K562 (cell line): ENCODE measurements around the gene KRAS. TPM values are rescaled to one million over a fixed set of nuclear protein-coding genes. Genes with fewer than 3 reads are reported as not detected.

Experiments
- BMI1 ChIP-seq: fragments of 150-350 bp; IDR thresholded peaks from 2 replicates; pipeline ENCODE4 v1.6.1; 2014; ENCODE audit warnings: low read length
- CBX2 ChIP-seq: fragments of 200-600 bp; sonication (generic); IDR thresholded peaks from one replicate; pipeline ENCODE4 v1.6.1; 2012; ENCODE audit warnings: mild to moderate bottlenecking, low read length, inconsistent platforms; ENCODE audit not compliant: insufficient read depth, poor library complexity, severe bottlenecking
- CHD4 ChIP-seq: fragments of 200-600 bp; sonication (generic); IDR thresholded peaks from 3 replicates; pipeline ENCODE4 v1.6.1; 2012; ENCODE audit warnings: low read depth, mild to moderate bottlenecking, mixed read lengths, low read length, inconsistent platforms; ENCODE audit not compliant: insufficient read depth, insufficient replicate concordance, poor library complexity, severe bottlenecking
- DIDO1 ChIP-seq: fragments of 450-650 bp; IDR thresholded peaks from 2 replicates; pipeline ENCODE4 v1.6.1; 2016; ENCODE audit warnings: low read depth, missing biosample characterization, missing genetic modification characterization
- FOXP1 ChIP-seq: sonication (generic); formaldehyde crosslinking; IDR thresholded peaks from 2 replicates; pipeline ENCODE4 v1.8.0; 2022; ENCODE audit warnings: mild to moderate bottlenecking, missing genetic modification reagents
- MIER1 ChIP-seq: fragments of 450-650 bp; IDR thresholded peaks from 2 replicates; pipeline ENCODE4 v1.6.1; 2016; ENCODE audit warnings: antibody characterized with exemption, mild to moderate bottlenecking, low read depth
- MTA1 ChIP-seq: fragments of 450-650 bp; IDR thresholded peaks from 2 replicates; pipeline ENCODE4 v1.6.1; 2017; ENCODE audit warnings: borderline replicate concordance
- MYC ChIP-seq, 2 experiments: fragments of 250-450 bp in 1 of 2; sonication (Bioruptor Pico) in 1 of 2; IDR thresholded peaks; 2 replicates each; pipeline versions ENCODE4 v1.5.1 to v1.6.1; 2012 to 2021; ENCODE audit warnings: low read depth in 2 of 2, borderline replicate concordance in 1 of 2, improper control_type of control experiment in 1 of 2, low read length in 1 of 2, mild to moderate bottlenecking in 1 of 2, moderate library complexity in 1 of 2
- NCOA4 ChIP-seq: fragments of 450-650 bp; IDR thresholded peaks from 2 replicates; pipeline ENCODE4 v1.6.1; 2018; ENCODE audit warnings: mild to moderate bottlenecking; ENCODE audit not compliant: partially characterized antibody
- PML ChIP-seq: IDR thresholded peaks from 2 replicates; pipeline ENCODE4 v1.6.1; 2012; ENCODE audit warnings: low read length, inconsistent platforms
- RBM14 ChIP-seq: fragments of 200-400 bp; formaldehyde crosslinking; IDR thresholded peaks from 2 replicates; pipeline ENCODE4 v1.6.1; 2018; ENCODE audit warnings: low read depth, mild to moderate bottlenecking, low read length, moderate library complexity, borderline replicate concordance; ENCODE audit not compliant: insufficient read depth
- ZNF780A ChIP-seq: fragments of 250-450 bp; sonication (Bioruptor Pico); IDR thresholded peaks from 2 replicates; pipeline ENCODE4 v1.5.0; 2021; ENCODE audit warnings: mild to moderate bottlenecking
- polyA plus RNA-seq, 8 experiments: library from polyadenylated mRNA; depleted of rRNA in 4 of 8; stranded (reverse) in 5 of 8; unstranded in 3 of 8; fragments of >200 nt; fragmentation: Nextera tagmentation in 2 of 8; fragmentation: Illumina TruSeq in 1 of 8; extraction: Ambion mirVana in 2 of 8; extraction: Trizol in 1 of 8; gene quantifications; 2 replicates each; pipeline versions ENCODE4 v1.2.1 to v1.2.3, GENCODE V29; 2011 to 2014; ENCODE audit warnings: inconsistent platforms in 1 of 8, missing spikeins in 1 of 8
- total RNA-seq, 7 experiments: library from RNA; depleted of rRNA in 6 of 7; stranded (reverse); fragments of >200 nt in 6 of 7; fragmentation: Illumina TruSeq in 2 of 7; extraction: Trizol in 2 of 7; gene quantifications; 2 replicates each; pipeline versions ENCODE4 v1.2.1 to v1.2.3, GENCODE V29; 2011 to 2021; ENCODE audit warnings: low replicate concordance in 1 of 7
- TF ChIP-seq, protein P1 (sequence below): fragments of 250-450 bp; sonication (Bioruptor Pico); IDR thresholded peaks from 2 replicates; pipeline ENCODE4 v1.5.0; 2022; ENCODE audit warnings: mild to moderate bottlenecking
- TF ChIP-seq, protein P2 (sequence below): fragments of 450-650 bp; IDR thresholded peaks from 2 replicates; pipeline ENCODE4 v1.6.1; 2016; ENCODE audit warnings: mild to moderate bottlenecking
- TF ChIP-seq, protein P3 (sequence below), 3 experiments: IDR thresholded peaks in 2 of 3; conservative IDR thresholded peaks in 1 of 3; 2 replicates each; pipeline ENCODE4 v1.5.1; 2011 to 2012; ENCODE audit warnings: low read length in 3 of 3, mild to moderate bottlenecking in 3 of 3, control low read depth in 2 of 3, improper control_type of control experiment in 1 of 3, inconsistent platforms in 1 of 3, low read depth in 1 of 3, mixed read lengths in 1 of 3, moderate library complexity in 1 of 3; ENCODE audit not compliant: insufficient read depth in 2 of 3
- TF ChIP-seq, protein P4 (sequence below): fragments of 250-450 bp; sonication (Bioruptor Pico); IDR thresholded peaks from 2 replicates; pipeline ENCODE4 v1.4.0; 2020

Gene KRAS
- total and polyA plus RNA-seq, 9 of the 15 experiments (the other 6 are each of a cell fraction or from before 2014, with no cell fraction given) = 7.2 to 21.2 (median 12.7) TPM

DNA sequence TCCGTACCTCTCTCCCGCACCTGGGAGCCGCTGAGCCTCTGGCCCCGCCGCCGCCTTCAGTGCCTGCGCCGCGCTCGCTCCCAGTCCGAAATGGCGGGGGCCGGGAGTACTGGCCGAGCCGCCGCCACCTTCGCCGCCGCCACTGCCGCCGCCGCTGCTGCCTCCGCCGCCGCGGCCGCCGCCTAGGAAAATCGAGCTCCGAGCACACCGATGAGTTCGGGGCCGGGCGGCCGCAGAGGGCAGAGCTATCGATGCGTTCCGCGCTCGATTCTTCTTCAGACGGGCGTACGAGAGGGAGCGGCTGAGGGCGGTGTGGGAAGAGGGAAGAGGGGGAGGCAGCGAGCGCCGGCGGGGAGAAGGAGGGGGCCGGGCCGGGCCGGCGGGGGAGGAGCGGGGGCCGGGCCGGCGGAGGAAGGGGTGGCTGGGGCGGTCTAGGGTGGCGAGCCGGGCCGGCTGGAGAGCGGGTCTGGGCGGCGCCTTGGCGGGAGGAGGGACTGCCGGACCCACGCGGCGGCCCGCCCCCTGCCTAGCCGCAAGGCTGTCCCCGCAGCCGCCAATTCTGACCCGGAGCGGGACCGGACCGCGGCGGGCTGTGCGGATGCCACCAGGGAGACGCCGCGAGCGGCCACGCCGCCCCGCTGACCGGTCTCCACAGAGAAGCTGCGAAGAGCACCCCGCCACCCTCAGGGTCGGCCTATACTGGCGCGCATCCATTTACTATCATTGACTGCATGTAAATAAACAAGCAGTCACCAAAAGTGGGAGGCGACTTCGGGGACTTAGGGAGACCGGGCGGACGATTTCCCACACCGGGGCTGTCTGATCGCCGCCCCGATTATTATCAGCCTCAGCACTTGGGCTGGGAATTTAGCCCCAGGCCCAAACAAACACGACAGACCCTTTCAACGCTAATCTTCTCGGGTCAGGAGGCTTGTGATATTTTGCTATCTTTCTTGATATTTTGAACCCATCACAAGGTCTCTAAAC is at the start of gene KRAS (continued):
- TF ChIP-seq CBX2 = no peak
- TF ChIP-seq BMI1 = no peak
- TF ChIP-seq MYC (IDR thresholded peaks at IDR 0.05; ENCODE audit: low read depth, low read length) = peak; percentile 36; the same call in 1 of the 2 replicates
- no peak for TF ChIP-seq MYC (CRISPR knock-in tag; IDR thresholded peaks at IDR 0.05; ENCODE audit: borderline replicate concordance, low read depth)
- TF ChIP-seq MIER1 = no peak
- no peak for TF ChIP-seq ZNF780A (CRISPR knock-in tag)
- TF ChIP-seq, protein P1, sequence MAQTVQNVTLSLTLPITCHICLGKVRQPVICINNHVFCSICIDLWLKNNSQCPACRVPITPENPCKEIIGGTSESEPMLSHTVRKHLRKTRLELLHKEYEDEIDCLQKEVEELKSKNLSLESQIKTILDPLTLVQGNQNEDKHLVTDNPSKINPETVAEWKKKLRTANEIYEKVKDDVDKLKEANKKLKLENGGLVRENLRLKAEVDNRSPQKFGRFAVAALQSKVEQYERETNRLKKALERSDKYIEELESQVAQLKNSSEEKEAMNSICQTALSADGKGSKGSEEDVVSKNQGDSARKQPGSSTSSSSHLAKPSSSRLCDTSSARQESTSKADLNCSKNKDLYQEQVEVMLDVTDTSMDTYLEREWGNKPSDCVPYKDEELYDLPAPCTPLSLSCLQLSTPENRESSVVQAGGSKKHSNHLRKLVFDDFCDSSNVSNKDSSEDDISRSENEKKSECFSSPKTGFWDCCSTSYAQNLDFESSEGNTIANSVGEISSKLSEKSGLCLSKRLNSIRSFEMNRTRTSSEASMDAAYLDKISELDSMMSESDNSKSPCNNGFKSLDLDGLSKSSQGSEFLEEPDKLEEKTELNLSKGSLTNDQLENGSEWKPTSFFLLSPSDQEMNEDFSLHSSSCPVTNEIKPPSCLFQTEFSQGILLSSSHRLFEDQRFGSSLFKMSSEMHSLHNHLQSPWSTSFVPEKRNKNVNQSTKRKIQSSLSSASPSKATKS = no peak
- no peak for TF ChIP-seq CHD4
- TF ChIP-seq, protein P2, sequence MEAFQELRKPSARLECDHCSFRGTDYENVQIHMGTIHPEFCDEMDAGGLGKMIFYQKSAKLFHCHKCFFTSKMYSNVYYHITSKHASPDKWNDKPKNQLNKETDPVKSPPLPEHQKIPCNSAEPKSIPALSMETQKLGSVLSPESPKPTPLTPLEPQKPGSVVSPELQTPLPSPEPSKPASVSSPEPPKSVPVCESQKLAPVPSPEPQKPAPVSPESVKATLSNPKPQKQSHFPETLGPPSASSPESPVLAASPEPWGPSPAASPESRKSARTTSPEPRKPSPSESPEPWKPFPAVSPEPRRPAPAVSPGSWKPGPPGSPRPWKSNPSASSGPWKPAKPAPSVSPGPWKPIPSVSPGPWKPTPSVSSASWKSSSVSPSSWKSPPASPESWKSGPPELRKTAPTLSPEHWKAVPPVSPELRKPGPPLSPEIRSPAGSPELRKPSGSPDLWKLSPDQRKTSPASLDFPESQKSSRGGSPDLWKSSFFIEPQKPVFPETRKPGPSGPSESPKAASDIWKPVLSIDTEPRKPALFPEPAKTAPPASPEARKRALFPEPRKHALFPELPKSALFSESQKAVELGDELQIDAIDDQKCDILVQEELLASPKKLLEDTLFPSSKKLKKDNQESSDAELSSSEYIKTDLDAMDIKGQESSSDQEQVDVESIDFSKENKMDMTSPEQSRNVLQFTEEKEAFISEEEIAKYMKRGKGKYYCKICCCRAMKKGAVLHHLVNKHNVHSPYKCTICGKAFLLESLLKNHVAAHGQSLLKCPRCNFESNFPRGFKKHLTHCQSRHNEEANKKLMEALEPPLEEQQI = no peak
- no peak for TF ChIP-seq PML
- peak; percentile 92 for TF ChIP-seq FOXP1
- TF ChIP-seq, protein P3, sequence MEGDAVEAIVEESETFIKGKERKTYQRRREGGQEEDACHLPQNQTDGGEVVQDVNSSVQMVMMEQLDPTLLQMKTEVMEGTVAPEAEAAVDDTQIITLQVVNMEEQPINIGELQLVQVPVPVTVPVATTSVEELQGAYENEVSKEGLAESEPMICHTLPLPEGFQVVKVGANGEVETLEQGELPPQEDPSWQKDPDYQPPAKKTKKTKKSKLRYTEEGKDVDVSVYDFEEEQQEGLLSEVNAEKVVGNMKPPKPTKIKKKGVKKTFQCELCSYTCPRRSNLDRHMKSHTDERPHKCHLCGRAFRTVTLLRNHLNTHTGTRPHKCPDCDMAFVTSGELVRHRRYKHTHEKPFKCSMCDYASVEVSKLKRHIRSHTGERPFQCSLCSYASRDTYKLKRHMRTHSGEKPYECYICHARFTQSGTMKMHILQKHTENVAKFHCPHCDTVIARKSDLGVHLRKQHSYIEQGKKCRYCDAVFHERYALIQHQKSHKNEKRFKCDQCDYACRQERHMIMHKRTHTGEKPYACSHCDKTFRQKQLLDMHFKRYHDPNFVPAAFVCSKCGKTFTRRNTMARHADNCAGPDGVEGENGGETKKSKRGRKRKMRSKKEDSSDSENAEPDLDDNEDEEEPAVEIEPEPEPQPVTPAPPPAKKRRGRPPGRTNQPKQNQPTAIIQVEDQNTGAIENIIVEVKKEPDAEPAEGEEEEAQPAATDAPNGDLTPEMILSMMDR (IDR thresholded peaks at IDR 0.05 in 2 of 3, conservative IDR thresholded peaks at IDR 0.05 in 1 of 3; ENCODE audit: insufficient read depth in 2 of 3, low read depth in 1 of 3, low read length in 3 of 3) = no peak
- peak; percentile 57 for TF ChIP-seq NCOA4
- TF ChIP-seq MTA1 = no peak
- TF ChIP-seq DIDO1 = no peak
- TF ChIP-seq, protein P4, sequence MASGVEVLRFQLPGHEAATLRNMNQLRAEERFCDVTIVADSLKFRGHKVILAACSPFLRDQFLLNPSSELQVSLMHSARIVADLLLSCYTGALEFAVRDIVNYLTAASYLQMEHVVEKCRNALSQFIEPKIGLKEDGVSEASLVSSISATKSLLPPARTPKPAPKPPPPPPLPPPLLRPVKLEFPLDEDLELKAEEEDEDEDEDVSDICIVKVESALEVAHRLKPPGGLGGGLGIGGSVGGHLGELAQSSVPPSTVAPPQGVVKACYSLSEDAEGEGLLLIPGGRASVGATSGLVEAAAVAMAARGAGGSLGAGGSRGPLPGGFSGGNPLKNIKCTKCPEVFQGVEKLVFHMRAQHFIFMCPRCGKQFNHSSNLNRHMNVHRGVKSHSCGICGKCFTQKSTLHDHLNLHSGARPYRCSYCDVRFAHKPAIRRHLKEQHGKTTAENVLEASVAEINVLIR (CRISPR knock-in tag) = no peak
- no peak for TF ChIP-seq RBM14
